Stimulated activated CD8-positive, alpha-beta memory T cell treated with anti-CD3 and anti-CD28 coated beads, Interleukin-12 subunit alpha, Interleukin-12 subunit beta, amount 100 ng/mL, for 24 hours (primary cell): ENCODE data around the gene ITSN1.

Experiments
- DNase-seq: peaks from one replicate; pipeline ENCODE4 v3.0.0-alpha.2; 2020; ENCODE audit errors: extremely low read depth

Gene ITSN1

GRCh38 chr21:33811167-33812010, 169.1 kb downstream of the ITSN1 start:
- no peak for DNase-seq

DNA sequence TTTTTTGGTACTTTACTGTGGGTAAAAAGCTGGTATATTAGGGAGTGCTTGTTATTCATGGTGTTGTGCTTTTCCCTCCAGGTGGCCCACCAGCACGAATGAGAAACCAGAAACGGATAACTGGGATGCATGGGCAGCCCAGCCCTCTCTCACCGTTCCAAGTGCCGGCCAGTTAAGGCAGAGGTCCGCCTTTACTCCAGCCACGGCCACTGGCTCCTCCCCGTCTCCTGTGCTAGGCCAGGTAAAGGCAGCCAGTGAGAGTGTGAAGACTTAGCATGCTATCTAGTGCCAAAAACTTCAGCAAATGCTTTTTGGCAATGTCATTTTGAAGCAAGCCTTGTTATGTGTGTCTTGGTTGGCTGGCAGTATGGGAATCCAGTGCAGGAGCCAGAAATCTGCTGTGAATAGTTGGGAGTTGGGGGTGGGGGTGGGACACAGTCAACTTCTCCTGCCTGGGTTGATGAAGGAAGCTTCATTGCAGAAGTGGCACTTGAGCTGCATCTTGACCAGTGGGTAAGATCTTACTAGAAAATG, 171.6 kb downstream of the ITSN1 start:
- DNase-seq, result no peak

DNA sequence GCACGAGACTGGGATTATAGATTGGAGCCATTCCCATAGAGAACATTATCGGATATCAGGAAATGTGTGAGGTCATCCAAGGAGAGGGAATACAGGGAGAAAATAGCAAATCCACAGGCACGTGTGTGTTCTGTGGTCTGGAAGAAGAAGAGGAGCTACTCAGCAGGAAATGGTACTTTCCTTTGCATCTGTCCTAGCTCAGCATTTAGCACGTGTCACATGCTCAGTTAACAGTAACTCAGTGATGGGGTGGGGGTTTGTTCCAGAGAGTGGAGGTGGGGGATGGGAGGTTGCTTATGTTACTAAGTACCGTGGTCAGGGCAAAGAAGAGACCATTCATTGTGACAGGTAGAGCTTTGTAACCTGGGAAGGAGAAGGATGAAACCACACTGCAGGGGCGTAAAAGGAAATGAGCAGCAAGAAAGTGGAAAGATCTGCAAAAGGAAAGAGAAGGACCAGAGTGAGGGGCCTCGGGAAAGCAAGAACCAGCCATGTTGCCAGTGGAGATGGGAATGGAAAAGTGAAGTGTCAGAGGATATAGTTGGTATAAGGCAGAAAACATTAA, 172.9 kb downstream of the ITSN1 start:
- no peak for DNase-seq

DNA sequence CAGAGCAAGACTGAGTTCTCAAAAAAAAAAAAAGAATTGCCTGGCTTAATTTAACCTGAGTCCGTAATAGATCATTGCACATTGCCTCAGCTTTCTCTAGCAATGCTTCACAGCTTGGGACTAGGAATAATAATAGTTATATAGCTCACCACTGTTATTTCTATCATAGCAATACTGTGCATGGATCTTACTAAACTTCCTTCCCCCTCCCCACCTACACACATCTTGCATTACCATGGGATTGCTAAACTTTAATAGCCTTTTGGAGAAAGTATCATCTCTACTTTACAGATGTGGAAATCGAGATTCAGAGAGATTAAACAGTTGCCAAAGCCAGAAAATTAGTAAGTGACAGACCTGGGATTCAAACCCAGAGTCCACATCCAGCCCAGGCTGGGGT, 173.9 kb downstream of the ITSN1 start:
- no peak for DNase-seq

DNA sequence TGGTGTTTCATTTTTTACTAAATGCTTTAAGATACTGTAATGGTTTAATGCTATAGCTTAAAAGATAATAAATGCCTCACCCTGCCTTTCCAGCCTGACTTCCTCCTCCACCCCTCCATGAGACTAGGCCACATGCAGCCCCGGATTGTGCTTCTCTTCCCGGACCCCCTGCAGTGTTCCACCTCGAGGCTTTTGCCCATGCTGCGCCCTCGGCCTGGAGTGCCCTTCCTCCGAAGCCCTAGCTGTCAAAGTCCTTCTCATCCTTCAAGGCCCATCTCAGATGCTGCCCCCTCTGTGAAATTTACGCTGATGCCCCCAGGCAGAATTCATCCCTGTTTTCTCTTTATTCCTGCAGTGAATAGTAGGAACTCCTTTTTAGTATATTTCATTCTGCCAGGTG, 174.8 kb downstream of the ITSN1 start:
- no peak for DNase-seq

- DNase-seq, result no peak
Observed at GRCh38 chr21:33817663-33818451, 175.6 kb downstream of the ITSN1 start.

DNA sequence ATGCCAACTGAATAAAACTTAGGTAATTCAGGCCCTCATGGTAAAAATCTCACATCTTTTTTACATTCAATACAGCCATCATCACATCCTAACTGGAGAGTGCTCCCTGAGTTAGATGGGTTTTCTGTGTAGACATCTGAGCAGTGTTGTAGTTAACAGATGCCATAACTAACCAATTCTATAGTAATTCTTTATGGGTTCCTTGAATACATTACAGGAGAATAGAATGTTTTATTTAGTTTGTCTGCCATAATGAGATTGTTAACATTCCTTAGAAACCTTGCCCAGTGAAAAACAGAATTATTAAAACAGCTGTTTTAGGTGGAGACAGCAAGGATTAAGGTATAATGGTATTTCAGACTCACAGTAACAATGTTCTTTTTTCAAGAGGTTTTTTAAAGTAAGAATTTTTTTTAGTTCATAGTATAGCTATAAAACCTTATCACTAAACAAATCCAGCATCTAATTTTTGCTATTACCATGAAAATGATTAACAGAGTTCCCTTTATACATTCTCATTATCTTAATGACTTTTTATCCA, 178.0 kb downstream of the ITSN1 start:
- no peak for DNase-seq

GRCh38 chr21:33820798-33821197, 178.5 kb downstream of the ITSN1 start:
- no peak for DNase-seq

- no peak for DNase-seq
Observed at GRCh38 chr21:33821503-33822322, 179.4 kb downstream of the ITSN1 start.

- no peak for DNase-seq
Observed at GRCh38 chr21:33824156-33824941, 182.0 kb downstream of the ITSN1 start.

GRCh38 chr21:33825419-33825818, 183.1 kb downstream of the ITSN1 start:
- no peak for DNase-seq

DNA sequence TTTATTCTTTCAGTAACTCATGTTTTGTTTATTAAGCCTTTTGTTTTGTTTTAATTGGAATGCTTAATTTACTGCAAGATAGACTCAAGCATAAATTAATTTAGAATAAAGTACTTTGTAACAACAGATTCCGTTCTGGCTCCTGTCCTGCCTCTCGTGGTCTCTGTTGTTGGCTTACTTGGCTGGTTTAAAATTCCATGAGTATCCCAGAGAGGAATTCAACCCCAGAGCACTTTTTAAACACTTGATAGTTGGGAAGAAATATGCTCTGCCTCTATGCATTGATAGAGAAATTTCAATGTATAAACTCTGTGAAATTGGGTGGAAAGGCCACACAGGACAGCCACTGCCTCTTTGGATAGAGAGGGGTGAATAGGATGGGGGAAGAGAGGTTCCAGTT, 183.6 kb downstream of the ITSN1 start:
- no peak for DNase-seq

GRCh38 chr21:33828083-33828482, 185.8 kb downstream of the ITSN1 start:
- DNase-seq, result no peak

- no peak for DNase-seq
Observed at GRCh38 chr21:33828577-33828976, 186.3 kb downstream of the ITSN1 start.

- DNase-seq, result no peak
Observed at GRCh38 chr21:33829844-33830243, 187.5 kb downstream of the ITSN1 start.

DNA sequence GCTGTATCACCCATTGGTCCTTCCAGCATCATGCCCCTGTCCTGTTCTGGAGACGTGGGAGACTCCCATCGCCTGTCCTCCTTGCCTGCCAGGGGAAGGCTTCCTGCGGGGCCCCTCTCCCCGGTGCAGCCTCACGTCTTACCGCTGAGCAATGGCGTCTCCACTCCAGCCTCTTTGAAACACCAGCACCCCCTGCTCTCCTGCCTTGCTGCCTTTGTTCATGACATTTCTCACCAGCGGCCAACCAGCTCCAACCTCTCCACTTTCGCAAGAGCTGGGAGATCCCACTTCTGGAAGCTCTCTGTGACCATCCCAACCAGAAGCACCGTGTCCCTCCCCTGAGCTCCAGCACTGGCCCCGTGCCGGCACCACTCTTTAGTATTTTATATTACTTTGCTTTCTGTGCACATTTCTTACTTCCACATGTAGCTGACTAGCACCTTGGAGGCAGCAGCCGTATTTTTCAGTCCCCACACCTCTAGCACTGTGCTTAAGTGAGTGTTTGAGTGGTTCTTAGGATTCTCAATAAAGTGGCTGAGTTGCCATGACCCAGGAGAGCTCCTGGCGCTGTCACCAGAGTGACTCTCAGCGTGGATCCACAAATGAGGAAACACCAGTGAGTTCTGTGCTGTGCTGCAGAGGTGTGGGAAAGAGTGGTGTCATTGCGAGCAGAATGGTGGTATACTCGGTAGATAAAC, 189.8 kb downstream of the ITSN1 start:
- DNase-seq, result no peak

- DNase-seq, result no peak
Observed at GRCh38 chr21:33834801-33835500, 192.7 kb downstream of the ITSN1 start.

- DNase-seq, result no peak
Observed at GRCh38 chr21:33835920-33836319, 193.6 kb downstream of the ITSN1 start.

DNA sequence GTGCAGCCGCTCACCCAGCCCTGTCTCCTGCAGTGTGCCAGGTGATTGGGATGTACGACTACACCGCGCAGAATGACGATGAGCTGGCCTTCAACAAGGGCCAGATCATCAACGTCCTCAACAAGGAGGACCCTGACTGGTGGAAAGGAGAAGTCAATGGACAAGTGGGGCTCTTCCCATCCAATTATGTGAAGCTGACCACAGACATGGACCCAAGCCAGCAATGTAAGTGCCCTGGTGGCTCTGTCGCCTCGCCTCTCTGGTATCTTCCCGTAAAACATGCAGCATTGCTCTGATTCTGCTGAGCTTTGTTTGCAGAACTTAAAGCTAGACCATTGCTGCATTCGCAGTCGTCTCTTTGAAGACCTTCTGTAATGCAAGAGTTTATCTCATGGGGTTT, 194.1 kb downstream of the ITSN1 start:
- no peak for DNase-seq
